GM13977 (cell line): ENCODE measurements around the gene SNX19.
A peak's percentile ranks its signal among the peaks of the same experiment; 100 is the strongest.
"Not testable (repeated sequence)": the region's sequence is repeated elsewhere in the genome, so short reads cannot be mapped to it uniquely, and the experiment has no call there.

Experiments used
- DNase-seq: peaks from one replicate; pipeline ENCODE4 v3.0.0; 2012; ENCODE audit warnings: low spot score
- in situ Hi-C: fragments of 300-500 bp; cut with MboI; formaldehyde crosslinking; loops from one replicate; pipeline ENCODE4 v1.12.0; 2022; ENCODE audit warnings: low sequenced_read_pairs, low pct_unique_long_range_greater_than_20kb, mixed read lengths, inconsistent platforms; ENCODE audit not compliant: unreplicated experiment
- TF ChIP-seq, protein P1 (sequence below): IDR thresholded peaks from 2 replicates; pipeline ENCODE4 v1.5.1; 2012; ENCODE audit warnings: mild to moderate bottlenecking, control low read depth; ENCODE audit not compliant: insufficient read depth; ENCODE audit errors: extremely low read depth, missing control alignments

Gene SNX19

DNA sequence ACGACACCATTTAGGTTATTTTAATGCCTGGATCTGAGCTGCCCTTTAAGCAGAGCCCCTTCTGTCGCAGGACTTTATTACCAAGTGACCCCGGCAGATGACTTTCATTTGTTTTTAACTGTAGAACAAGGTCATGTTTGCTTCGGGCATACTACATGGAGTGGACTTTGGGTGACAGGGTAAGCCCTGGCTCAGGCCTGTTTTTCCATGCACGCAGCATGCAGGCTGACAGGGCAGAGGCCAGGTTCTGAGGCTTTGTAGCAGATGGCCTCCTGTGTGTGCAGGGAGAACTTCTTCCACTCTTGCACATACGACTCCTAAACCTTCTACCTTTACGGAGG is 50.5 kb downstream of the SNX19 start:
- DNase-seq: no peak
- TF ChIP-seq, protein P1, sequence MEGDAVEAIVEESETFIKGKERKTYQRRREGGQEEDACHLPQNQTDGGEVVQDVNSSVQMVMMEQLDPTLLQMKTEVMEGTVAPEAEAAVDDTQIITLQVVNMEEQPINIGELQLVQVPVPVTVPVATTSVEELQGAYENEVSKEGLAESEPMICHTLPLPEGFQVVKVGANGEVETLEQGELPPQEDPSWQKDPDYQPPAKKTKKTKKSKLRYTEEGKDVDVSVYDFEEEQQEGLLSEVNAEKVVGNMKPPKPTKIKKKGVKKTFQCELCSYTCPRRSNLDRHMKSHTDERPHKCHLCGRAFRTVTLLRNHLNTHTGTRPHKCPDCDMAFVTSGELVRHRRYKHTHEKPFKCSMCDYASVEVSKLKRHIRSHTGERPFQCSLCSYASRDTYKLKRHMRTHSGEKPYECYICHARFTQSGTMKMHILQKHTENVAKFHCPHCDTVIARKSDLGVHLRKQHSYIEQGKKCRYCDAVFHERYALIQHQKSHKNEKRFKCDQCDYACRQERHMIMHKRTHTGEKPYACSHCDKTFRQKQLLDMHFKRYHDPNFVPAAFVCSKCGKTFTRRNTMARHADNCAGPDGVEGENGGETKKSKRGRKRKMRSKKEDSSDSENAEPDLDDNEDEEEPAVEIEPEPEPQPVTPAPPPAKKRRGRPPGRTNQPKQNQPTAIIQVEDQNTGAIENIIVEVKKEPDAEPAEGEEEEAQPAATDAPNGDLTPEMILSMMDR: no peak
- in situ Hi-C loops: loop anchor here (10.0 to 25.0 kb wide), 2 partner anchors 431 to 653 kb away; no protein-coding TSS in a partner anchor

DNA sequence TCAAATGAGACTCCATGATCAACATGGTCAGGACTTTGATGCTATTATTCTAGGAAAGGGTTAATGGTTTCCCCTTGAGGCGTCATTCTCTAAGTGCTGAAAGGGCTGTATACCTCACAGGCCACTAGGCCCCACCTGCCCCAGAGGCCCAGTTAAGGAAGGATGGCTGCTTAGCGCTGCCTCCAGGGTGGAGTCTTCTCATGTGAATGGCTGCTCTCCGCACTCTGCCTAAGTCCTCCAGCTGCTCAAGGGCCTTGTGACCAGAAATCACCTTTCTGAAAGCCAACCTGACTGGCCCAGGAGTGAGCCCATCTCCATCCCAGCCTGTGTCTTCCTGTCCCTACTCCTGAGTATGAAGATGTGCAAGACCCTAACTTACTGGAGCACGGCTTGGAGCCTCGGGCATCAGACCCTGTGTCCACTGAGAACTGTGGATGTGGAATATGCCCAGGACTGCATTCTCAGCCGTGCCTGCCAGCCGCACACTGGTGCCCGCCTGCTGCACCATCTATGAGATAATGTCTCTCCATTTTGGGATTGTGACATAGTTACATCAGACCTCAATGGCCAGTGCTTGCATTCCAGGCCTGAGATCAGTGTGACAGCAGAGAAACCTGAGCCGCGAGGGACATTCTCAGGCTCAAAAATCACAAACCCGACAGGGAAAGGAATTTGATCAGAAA is 51.0 kb downstream of the SNX19 start:
- DNase-seq: no peak
- in situ Hi-C loops: loop anchor here (10.0 to 25.0 kb wide), 2 partner anchors 430 to 653 kb away; no protein-coding TSS in a partner anchor
- TF ChIP-seq, protein P1: no peak

DNA sequence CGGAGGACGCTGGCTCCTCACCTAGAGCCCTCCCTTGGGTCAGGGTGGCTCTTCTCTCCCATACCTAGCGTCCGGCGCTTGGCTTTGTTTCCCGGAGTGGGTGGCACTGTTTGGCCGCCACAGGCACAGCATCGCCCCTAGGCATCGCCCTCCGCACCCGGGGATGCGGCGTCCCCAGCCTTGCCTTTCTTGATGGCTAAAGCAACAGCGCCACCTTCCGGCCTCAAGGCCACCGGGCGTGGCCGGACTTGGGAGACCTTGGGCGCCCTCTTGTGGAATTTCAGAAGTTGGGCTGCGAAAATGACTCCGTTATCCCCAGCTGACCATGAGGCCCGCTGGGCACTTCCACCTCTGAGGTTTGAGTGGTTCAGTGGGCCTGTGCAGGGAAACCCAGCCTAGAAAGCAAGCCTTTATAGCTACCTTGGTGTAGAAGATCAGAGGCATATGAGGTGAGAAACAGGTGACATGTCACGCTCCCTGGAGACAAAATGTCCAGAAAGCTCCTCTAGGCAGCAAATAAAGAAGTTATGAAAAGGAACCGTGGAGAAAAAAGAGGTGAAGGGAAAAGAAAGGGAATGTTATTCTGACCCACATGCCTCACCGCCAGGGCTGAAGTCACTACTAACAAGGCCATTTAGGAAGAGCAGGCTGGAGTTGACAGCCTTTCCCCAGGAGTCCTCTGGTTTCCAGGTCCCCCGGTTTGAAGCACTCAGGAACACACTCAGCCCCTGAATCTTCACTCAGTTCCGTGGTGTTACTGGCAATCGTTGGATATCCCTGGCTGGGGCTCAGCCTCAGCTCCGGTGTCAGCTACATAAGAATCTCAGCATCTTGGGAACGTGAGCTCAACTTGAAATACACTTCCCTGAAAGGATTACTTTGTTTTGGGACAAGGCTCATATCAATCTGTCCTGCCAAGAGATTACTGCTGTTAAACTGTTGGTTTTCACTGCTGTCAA is 54.1 kb downstream of the SNX19 start:
- TF ChIP-seq, protein P1: peak; percentile 100
- in situ Hi-C loops: loop anchor here (10.0 to 25.0 kb wide), 2 partner anchors 427 to 650 kb away; no protein-coding TSS in a partner anchor
- DNase-seq: peak; percentile 76

DNA sequence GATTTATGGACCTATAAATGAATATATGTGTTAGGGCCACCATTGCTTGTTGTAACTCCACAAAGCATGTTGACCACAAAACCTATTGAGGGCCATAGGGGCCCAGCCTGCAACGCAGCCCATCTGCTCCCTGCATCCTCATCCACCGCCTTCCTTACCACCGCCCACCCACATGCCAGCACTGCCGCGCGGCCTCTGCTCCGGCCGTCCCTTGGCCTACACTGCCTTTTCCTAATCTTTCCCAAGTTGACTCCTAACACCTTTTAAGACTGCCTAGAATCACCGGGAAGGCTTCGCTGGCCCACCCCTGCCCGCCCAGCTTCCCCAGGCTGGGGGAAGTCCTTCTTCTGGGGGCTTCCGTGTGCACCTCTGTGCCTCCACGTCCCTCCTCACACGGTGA is 55.0 kb downstream of the SNX19 start:
- in situ Hi-C loops: loop anchor here (10.0 to 25.0 kb wide), 2 partner anchors 426 to 649 kb away; no protein-coding TSS in a partner anchor
- TF ChIP-seq, protein P1: no peak
- no peak for DNase-seq

DNA sequence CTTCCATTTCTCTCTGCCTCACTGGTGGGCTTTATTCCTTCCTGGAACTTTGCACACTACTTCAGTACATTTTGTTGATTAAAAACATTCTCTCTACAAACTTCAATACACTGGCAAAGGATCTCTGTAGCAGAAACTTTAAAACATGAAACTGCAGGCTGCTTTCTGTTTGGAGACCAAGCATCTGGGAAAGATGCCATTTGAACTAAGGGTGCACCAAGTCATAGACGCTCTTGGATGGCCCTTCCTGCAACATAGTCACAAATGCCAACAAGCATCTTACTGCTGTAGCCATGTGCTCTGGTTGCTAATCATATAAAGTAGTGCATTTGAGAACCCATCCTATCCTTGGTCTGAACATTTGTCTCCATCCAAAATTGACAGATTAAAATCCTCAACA is 56.4 kb downstream of the SNX19 start:
- in situ Hi-C loops: loop anchor here (10.0 to 25.0 kb wide), 2 partner anchors 425 to 648 kb away; no protein-coding TSS in a partner anchor
- no peak for DNase-seq
- TF ChIP-seq, protein P1: no peak

DNA sequence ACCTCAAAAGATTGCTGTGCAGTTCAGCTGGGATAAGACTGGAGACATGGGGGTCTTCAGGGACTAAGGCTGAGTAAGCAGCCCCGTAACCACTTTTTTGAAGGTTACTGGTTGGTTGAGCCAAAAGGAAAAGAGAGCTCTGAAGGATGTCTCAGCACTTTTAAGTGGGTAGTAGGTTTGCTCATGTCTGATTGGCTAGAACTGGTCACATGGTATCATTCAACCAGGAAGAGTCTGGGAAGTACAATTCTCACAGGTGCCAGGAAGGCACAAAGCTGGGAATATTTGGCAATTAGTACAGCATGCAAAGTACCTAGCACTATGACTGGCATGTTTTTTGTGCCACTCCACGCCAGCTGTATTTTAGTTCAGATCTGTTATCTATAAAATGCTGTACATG is 58.1 kb downstream of the SNX19 start:
- in situ Hi-C loops: loop anchor here (25.0 kb wide), 1 partner anchor 646 kb away; no protein-coding TSS in a partner anchor
- TF ChIP-seq, protein P1: no peak
- no peak for DNase-seq

DNA sequence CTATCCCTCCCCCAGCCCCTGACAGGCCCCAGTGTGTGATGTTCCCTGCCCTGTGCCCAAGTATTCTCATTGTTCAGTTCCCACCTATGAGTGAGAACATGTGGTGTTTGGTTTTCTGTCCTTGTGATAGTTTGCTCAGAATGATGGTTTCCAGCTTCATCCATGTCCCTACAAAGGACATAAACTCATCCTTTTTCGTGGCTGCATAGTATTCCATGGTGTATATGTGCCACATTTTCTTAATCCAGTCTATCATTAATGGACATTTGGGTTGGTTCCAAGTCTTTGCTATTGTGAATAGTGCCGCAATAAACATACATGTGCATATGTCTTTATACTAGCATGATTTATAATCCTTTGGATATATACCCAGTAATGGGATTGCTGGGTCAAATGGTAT is 60.6 kb downstream of the SNX19 start:
- in situ Hi-C loops: loop anchor here (25.0 kb wide), 1 partner anchor 643 kb away; no protein-coding TSS in a partner anchor

More for the DNA sequence above, 60.6 kb downstream of the SNX19 start:
- not testable (repeated sequence) for DNase-seq
